Measurements from ENCODE around the gene FMN2. TPM values are rescaled to one million over a fixed set of nuclear protein-coding genes. Genes with fewer than 3 reads are reported as not detected.

FMN2 gene
- total RNA-seq, 4 donors from 2014 or later: 0.46 to 1.4 (median 0.49) TPM; not detected in 1

DNA sequence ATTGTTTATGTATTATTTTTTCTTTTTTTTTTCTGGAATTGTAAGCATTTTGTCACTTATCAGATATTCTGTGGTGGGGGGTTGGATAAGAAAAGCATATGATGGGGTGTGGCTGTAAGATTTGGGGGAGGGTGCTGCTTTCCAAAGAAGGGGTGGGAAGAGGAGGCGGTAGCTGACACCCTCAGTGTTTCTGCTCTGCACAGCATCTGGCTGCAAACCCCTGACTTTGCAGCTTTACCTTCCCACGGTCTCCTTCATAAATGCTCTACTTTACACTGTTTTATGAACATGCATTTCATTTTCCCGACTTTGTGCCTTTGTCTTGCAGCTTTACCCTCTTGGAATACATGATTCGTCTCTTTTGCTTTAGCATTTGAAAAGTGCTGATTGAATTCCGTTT lies 7.6 kb downstream of the FMN2 start:
- no peak for DNase-seq (ENCODE audit: low spot score in 2 of 2)
- no peak overlapping the region for H3K4me3 ChIP-seq (ENCODE audit: low read depth, poor library complexity, severe bottlenecking)
- no peak for TF ChIP-seq POLR2A (IDR thresholded peaks at IDR 0.05)
- TF ChIP-seq, protein P1, sequence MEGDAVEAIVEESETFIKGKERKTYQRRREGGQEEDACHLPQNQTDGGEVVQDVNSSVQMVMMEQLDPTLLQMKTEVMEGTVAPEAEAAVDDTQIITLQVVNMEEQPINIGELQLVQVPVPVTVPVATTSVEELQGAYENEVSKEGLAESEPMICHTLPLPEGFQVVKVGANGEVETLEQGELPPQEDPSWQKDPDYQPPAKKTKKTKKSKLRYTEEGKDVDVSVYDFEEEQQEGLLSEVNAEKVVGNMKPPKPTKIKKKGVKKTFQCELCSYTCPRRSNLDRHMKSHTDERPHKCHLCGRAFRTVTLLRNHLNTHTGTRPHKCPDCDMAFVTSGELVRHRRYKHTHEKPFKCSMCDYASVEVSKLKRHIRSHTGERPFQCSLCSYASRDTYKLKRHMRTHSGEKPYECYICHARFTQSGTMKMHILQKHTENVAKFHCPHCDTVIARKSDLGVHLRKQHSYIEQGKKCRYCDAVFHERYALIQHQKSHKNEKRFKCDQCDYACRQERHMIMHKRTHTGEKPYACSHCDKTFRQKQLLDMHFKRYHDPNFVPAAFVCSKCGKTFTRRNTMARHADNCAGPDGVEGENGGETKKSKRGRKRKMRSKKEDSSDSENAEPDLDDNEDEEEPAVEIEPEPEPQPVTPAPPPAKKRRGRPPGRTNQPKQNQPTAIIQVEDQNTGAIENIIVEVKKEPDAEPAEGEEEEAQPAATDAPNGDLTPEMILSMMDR (IDR thresholded peaks at IDR 0.05): no peak
- 52 to 55% methylated on average over 5 of the region's 5 CpGs for WGBS, 2 donors
- intact Hi-C loops (cut with DNase I; ENCODE audit: low total_unique reads): no loop called here

DNA sequence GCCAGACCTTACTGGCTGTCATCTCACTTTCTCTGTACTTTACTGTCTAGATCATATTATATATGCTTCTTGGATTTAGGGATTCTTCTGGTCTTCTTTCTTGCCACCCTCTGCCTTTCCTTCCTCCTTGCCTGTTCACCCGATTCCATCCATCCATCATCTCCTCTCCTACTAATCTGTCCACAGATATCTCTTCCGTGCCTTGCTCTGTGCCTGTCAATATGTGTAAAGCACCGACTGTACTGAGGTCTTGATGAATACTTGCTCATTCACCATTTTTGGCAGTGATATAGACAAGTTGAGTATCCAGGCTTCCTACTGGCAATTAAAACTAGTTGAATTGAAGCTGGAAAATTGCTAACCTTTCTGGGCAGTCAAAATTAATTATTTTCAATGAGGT lies 8.1 kb downstream of the FMN2 start:
- intact Hi-C loops (cut with DNase I; ENCODE audit: low total_unique reads): no loop called here
- 70 to 72% methylated on average over 3 of the region's 3 CpGs for WGBS, 2 donors
- TF ChIP-seq, protein P1 (IDR thresholded peaks at IDR 0.05): no peak
- no peak for TF ChIP-seq POLR2A (IDR thresholded peaks at IDR 0.05)
- no peak overlapping the region for H3K4me3 ChIP-seq (ENCODE audit: low read depth, poor library complexity, severe bottlenecking)
- DNase-seq (ENCODE audit: low spot score in 2 of 2): no peak

DNA sequence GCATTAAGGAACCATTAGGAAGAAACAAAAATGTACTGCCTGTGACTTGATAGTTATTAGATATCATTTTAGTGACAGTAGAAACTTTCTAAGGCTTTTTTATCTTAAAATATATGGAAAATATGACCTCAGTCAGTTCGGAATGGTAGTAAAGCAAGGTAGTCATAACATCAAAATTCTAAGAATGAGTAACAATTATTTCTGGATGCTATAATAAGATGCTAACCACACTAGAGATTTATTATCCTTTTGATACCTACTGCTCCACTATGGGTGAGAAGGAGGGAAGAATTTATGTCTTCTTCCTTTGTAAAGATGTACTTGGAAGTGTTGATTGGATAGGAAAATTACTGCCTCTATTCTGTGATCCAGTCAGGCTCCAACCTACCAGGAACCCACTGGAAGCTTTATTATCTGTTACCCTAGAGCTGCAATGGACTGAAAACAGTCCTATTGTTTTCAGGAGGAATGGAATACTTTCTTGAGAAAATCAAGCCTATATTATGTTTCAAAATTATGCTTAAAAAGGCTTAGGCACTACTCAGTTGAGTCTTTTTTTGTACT lies 8.8 kb downstream of the FMN2 start:
- 59 to 62% methylated on average over 1 of the region's 1 CpG for WGBS, 2 donors
- no peak for TF ChIP-seq POLR2A (IDR thresholded peaks at IDR 0.05)
- TF ChIP-seq, protein P1 (IDR thresholded peaks at IDR 0.05): no peak
- intact Hi-C loops (cut with DNase I; ENCODE audit: low total_unique reads): no loop called here

DNA sequence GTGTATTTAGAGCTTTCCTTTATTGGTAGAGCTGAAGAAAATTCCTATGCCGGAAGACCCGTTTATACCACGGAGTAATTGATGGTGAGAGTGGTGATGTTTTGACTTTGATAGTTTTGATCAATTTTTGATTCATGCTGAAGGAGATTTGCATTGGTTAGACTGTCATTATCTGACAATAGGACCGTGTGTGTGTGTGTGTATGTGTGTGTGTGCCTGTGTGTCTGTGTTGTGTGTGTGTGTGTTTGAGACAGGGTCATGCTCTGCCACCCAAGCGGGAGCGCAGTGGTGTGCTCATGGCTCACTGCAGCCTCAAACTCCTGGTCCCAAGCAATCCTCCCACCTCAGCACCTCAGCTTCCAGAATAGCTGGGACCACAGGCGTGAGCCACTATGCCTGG lies 9.6 kb downstream of the FMN2 start:
- DNase-seq (ENCODE audit: low spot score in 2 of 2): no peak
- intact Hi-C loops (cut with DNase I; ENCODE audit: low total_unique reads): no loop called here
- TF ChIP-seq, protein P1 (IDR thresholded peaks at IDR 0.05): no peak
- no peak for TF ChIP-seq POLR2A (IDR thresholded peaks at IDR 0.05)
- no peak overlapping the region for H3K4me3 ChIP-seq (ENCODE audit: low read depth, poor library complexity, severe bottlenecking)
- WGBS, 2 donors: 78 to 82% methylated on average over 7 of the region's 7 CpGs

More for the DNA sequence above, 8.8 kb downstream of the FMN2 start:
- no peak overlapping the region for H3K4me3 ChIP-seq (ENCODE audit: low read depth, poor library complexity, severe bottlenecking)
- DNase-seq (ENCODE audit: low spot score in 2 of 2): no peak

DNA sequence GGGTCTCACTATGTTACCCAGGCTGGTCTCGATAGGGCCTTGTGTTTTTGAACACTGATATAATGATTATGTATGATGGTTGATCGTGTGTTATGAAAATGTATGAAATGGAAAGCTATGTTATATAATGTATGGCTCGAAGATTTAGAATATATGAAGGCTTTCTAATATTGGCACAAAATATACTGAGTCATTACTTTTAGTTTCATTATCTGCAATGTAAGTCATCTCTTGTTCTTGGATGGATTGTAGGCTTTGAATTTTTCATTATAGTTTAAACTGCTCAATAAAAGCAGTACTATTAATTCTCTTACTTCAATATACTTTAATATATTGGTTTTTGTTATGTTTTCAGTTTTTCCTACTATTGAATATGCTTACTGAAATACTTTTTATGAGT lies 10.1 kb downstream of the FMN2 start:
- intact Hi-C loops (cut with DNase I; ENCODE audit: low total_unique reads): no loop called here
- WGBS, 2 donors: 84 to 88% methylated on average over 3 of the region's 3 CpGs
- TF ChIP-seq, protein P1 (IDR thresholded peaks at IDR 0.05): no peak
- no peak for TF ChIP-seq POLR2A (IDR thresholded peaks at IDR 0.05)
- no peak for DNase-seq (ENCODE audit: low spot score in 2 of 2)
- no peak overlapping the region for H3K4me3 ChIP-seq (ENCODE audit: low read depth, poor library complexity, severe bottlenecking)

DNA sequence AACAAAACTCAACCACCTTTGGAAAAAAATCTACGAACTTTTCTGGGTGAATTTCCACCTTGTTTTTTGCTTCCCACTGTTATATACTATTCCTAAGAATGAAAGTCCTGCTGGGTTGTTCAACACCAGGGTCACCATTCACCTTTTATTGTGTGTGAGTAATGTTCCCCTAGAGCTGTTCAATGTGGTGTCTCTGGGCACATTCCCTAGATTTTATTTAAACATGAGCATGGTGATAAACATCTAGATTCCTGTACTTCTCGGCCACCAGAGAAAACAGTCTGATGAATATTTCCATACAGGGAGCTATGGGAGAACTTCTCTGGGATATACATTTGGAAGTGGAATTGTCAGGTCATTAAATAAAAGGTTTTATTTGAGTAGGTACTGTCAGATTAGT lies 13.0 kb downstream of the FMN2 start:
- H3K4me3 ChIP-seq (ENCODE audit: low read depth, poor library complexity, severe bottlenecking): no peak overlapping the region
- no peak for DNase-seq (ENCODE audit: low spot score in 2 of 2)
- intact Hi-C loops (cut with DNase I; ENCODE audit: low total_unique reads): no loop called here
- TF ChIP-seq POLR2A (IDR thresholded peaks at IDR 0.05): no peak
- TF ChIP-seq, protein P1 (IDR thresholded peaks at IDR 0.05): no peak
- WGBS, 2 donors: 72 to 81% methylated on average over 2 of the region's 2 CpGs

Data from lower leg skin (tissue), 4 donors.